Right forelimb (tissue), 1 donor: ENCODE results near the gene NPPC.

ENCODE experiments used
- DNase-seq: peaks from one replicate; pipeline ENCODE4 v3.0.0-alpha.2; 2018

NPPC gene

GRCh38 chr2:231934441-231935206, 8.4 kb upstream of the NPPC start:
- DNase-seq, result no peak

- DNase-seq, result peak; percentile 77
Observed at GRCh38 chr2:231933916-231934401, 7.8 kb upstream of the NPPC start.

GRCh38 chr2:231932985-231933915, 7.1 kb upstream of the NPPC start:
- no peak for DNase-seq

- no peak for DNase-seq
Observed at GRCh38 chr2:231932711-231932970, 6.4 kb upstream of the NPPC start.

GRCh38 chr2:231931481-231931915, 5.3 kb upstream of the NPPC start:
- no peak for DNase-seq

- no peak for DNase-seq
Observed at GRCh38 chr2:231930593-231931281, 4.5 kb upstream of the NPPC start.

GRCh38 chr2:231929961-231930592, 3.9 kb upstream of the NPPC start:
- peak; percentile 64 for DNase-seq

- no peak for DNase-seq
Observed at GRCh38 chr2:231928901-231929725, 2.9 kb upstream of the NPPC start.

- DNase-seq, result no peak
Observed at GRCh38 chr2:231928481-231928880, 2.3 kb upstream of the NPPC start.

GRCh38 chr2:231927566-231927890, 1.3 kb upstream of the NPPC start:
- DNase-seq, result no peak

GRCh38 chr2:231926761-231927565, 767 bp upstream of the NPPC start:
- DNase-seq, result peak; percentile 65

GRCh38 chr2:231925303-231926179, 655 bp downstream of the NPPC start:
- peak; percentile 91 for DNase-seq

GRCh38 chr2:231924889-231925275, 1.3 kb downstream of the NPPC start:
- no peak for DNase-seq

- DNase-seq, result no peak
Observed at GRCh38 chr2:231923951-231924888, 2.0 kb downstream of the NPPC start.

- no peak for DNase-seq
Observed at GRCh38 chr2:231923010-231923344, 3.2 kb downstream of the NPPC start.

GRCh38 chr2:231922311-231923009, 3.7 kb downstream of the NPPC start:
- no peak for DNase-seq

GRCh38 chr2:231920795-231921194, 5.4 kb downstream of the NPPC start:
- no peak for DNase-seq

- no peak for DNase-seq
Observed at GRCh38 chr2:231920366-231920765, 5.8 kb downstream of the NPPC start.
